Left ventricle myocardium superior (tissue), 1 donor: ENCODE data around the gene FAM209B. TPM values are rescaled to one million over a fixed set of nuclear protein-coding genes. Genes with fewer than 3 reads are reported as not detected.
"Not testable (repeated sequence)": the region's sequence is repeated elsewhere in the genome, so short reads cannot be mapped to it uniquely, and the experiment has no call there.

Source experiments
- ATAC-seq: fragments of 200-7000 bp; cut with Tn5 transposase; one replicate; pipeline ENCODE4 v1.9.1; 2020; ENCODE audit warnings: mild to moderate bottlenecking, moderate library complexity
- DNase-seq: peaks from one replicate; pipeline ENCODE4 v3.0.0-alpha.2; 2020
- intact Hi-C: fragments of 100-400 bp; cut with micrococcal nuclease; formaldehyde crosslinking; loops from one replicate; pipeline ENCODE4 v1.11.0; 2022
- total RNA-seq: library from RNA; stranded (reverse); fragmentation: NEBNext Ultra II Directional; extraction: Animal tissue kit (Norgen Biotek cat#: 25700); gene quantifications from one replicate; pipeline ENCODE4 v1.2.1, GENCODE V29; 2021
- donor health status: DM: no; HTN: yes; CAD: no; lungs with severe emphysema.

The FAM209B gene
- total RNA-seq, 1 donor from 2014 or later, result not detected

DNA sequence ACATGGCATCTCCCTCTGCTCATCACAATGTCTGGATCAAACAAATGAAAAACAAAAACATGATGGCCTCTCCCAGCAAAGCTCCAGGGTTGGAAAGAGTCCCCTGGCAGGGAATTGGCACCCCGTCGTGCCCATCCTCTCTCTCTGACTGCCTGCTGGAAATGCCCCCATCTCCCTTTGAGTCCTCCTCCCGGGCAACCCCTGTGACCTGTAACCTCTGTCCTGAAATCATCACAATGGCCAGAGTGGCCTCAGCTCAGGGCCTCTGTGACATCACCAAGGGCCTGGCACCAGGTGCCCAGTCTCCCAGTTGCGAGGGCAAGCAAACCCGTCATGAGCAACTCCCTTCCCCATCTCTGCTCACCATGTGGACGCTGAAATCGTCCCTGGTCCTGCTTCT is 8.6 kb upstream of the FAM209B start, which contains the start of gene FAM209A:
Gene FAM209A, plus strand, starts transcription at position 301 of the 400 bp plus-strand sequence. Its CDS starts 65 bp downstream, at position 366.
- DNase-seq, ATAC-seq, intact Hi-C loops: not testable (repeated sequence)

DNA sequence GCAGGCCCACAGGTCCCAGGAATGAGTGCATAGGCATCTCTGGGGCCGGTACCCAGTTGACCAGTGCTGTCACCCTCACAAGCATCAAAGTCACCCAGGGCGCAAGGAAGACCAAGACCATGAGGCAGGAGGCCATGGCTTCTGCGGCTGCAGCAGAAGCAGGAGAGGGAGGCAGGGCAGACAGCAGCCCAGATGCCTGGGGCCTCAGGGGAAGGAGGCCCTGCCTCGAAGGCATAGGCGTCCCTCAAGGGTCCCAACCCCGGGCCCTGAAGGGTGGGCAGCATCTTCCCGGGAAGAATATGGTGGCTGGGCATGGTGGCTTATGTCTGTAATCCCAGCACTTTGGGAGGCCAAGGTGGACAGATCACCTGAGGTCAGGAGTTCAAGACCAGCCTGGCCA is 5.5 kb upstream of the FAM209B start:
- intact Hi-C loops, result no loop called here
- ATAC-seq (no peak), DNase-seq (no peak)

DNA sequence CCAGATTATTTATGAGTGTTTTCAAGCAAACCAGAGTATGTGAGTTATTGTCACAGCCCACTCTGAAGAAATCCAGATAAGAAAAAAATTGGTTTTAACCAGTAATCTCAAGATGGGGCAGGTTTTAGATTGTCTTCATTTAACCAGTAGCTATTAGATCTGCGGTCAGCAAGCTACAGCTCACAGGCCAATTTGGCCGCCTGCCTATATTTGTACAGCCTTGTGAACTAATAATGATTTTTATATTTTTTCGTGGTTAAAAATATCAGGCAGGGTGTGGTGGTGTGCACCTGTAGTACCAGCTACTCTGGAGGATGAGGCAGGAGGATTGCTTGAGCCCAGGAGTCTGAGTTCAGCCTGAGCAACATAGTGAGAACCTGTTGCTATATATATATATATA is 5.0 kb downstream of the FAM209B start:
- intact Hi-C loops, result no loop called here
- ATAC-seq, result no peak
- no peak for DNase-seq

DNA sequence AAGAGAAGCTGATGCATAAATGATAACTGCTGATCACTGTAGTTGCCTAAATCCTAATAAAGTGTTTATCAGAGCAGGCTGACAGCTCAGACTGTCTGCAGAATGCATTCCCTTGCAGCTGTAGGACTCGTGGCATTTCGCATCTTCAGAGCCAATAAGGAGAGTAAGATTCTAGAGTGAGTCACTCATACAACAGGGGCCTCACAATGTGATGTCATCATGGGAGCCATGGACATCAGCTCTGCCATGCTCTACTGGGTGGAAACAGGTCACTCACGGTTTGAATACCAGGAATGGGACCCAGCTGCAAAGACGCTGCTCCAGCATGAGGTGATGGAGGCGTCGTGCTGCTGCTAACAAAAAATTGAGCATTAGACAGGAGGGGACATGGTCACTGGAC is 7.4 kb downstream of the FAM209B start:
- intact Hi-C loops, result no loop called here
- DNase-seq (no peak), ATAC-seq (no peak)

DNA sequence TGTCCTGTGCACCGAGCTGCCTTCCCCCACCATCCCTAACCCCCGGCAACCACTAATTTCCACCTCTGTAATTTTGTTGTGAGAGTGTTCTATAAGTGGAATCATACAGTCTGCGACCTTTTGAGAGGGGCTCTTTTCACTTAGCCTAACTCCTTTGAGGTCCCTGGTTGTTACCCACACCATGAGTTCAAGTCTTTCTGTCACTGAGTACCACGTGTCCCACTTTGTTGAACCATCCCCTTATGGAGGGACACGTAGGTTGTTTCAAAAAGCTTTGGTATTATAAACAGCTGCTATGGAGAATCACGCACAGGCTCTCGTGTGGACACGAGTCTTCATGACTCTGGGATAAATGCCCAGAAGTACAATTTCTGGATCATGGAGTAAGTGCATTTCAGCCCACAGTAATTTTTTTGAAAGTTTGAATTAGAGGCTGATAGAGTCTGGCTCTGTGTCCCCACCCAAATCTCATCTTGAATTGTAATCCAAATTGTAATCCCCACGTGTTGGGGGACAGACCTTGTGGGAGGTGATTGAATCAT is 9.5 kb downstream of the FAM209B start:
- no peak for ATAC-seq
- no peak for DNase-seq
- intact Hi-C loops, result no loop called here

DNA sequence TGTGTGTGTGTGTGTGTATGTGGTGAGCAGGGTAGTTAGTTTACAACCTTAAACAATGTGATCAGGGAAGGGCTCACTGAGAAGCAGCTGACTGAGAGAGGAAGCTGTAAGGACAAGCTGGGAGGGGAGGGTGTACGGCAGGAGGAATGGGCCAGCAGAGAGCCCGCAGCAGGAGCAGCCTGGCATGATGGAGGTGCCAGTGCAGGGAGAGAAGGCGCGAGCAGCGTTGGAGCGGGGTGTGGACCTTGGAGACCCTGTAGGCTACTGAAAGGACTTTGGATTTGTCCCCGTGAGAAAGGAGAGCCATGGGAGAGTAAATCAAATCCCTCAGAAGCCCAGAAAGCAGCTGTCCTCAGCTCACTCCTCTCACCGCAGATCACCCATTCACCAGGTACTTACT is 18.5 kb downstream of the FAM209B start:
- no peak for DNase-seq
- intact Hi-C loops, result no loop called here
- ATAC-seq, result no peak

DNA sequence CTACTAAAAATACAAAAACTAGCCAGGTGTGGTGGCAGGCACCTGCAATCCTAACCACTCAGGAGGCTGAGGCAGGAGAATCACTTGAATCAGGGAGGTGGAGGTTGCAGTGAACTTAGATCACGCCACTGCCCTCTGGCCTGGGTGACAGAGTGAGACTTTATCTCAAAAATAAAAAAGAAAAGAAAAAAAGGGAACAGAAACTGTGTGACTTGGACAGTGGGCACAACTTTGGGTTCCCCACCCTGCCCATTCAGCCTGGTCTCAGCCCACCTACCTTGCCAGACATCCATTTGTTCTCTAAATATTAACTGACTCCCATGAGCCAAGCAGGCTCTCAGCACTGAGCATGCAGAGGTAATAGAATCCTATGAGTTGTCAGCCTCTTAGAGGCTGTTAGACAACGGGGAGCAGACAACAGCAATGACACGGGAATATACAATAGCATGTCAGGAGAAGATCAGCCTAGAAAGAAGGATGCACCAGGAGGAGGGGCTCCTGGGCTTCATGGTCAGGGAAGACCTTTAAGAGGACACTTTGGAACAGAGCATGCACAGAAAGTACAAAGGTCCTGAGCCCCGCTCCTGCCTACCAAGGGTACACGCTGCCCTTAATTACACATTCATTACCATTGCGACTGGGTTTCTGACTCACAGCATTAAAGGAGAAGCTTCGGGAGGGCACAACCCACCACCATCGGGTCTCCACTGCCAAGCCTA is 20.0 kb downstream of the FAM209B start:
- no peak for ATAC-seq
- DNase-seq, result no peak
- intact Hi-C loops, result no loop called here

DNA sequence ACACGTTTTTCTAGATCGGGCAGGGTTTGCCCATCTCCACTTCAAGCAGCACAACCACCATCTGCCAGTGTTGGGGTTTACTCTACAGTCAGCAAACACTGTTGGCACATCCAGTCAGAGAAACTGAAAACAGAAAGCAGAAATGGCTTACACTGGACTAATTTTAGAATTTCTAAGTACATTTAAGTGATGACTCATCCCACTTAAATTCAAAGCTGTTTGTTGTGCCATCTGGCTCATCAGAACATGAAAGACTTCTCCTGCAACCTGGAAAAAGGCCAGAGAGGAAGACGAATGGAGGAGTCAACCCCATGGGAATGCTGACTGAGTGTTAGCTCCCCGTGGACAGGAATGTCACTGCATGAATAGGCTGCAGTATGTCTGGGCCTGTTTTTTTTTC is 21.8 kb downstream of the FAM209B start:
- DNase-seq (no peak), ATAC-seq (peak; percentile 94)
- intact Hi-C loops, result no loop called here

DNA sequence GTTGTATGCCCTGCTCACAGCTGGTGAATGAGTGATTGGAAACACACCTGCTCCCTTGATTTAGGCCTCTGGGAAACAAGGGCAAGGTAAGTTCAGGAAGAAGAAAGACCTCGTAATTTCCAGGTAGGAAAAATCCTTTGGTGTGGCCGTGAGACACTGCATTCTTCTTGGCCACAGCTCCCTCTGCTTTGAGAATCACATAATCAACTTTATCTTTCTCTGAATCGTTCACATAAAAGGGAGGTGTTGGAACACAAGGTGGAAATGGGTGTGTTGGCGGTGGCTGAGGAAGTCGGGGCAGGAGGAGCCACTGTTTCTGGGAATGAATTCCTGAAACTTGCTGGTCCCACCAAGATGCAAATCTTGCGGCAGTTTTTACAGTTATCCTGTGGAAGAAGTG is 25.9 kb downstream of the FAM209B start:
- ATAC-seq (peak; percentile 15), DNase-seq (no peak)
- intact Hi-C loops, result no loop called here

DNA sequence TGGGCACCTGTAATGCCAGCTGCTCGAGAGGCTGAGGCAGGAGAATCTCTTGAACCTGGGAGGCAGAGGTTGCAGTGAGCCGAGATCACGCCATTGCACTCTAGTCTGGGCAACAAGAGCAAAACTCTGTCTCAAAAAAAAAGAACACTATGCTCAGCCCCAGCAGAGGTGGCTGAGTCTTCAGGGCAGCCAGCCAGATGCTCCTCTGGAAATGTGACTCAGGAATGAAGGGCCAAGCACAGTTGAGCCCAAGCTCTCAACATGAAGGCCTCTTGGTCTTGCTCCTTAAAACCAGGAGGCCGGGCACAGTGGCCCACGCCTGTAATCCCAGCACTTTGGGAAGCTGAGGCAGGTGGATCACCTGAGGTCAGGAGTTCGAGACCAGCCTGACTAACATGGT is 31.5 kb downstream of the FAM209B start:
- not testable (repeated sequence) for DNase-seq

DNA sequence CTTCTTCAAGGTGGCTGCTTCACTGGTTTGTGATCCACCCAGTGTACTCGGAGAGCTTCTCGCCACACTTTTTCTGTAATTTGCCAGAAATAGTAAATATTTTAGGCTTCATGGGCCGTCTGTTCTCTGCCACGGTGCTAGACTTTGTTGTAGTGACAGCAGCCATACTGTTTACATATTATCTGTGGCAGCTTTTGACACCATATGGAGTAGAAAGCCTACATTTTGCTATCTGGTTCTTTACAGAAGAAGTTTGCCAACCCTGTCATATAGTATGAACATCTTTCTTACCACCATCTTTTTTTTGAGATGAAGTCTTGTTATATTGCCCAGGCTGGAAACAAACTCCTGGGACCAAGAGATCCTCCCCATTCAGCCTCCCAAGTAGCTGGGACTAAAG is 32.5 kb downstream of the FAM209B start:
- ATAC-seq (no peak), DNase-seq (no peak)
- intact Hi-C loops, result no loop called here

More for the DNA sequence above, 31.5 kb downstream of the FAM209B start:
- intact Hi-C loops, ATAC-seq: not testable (repeated sequence)

DNA sequence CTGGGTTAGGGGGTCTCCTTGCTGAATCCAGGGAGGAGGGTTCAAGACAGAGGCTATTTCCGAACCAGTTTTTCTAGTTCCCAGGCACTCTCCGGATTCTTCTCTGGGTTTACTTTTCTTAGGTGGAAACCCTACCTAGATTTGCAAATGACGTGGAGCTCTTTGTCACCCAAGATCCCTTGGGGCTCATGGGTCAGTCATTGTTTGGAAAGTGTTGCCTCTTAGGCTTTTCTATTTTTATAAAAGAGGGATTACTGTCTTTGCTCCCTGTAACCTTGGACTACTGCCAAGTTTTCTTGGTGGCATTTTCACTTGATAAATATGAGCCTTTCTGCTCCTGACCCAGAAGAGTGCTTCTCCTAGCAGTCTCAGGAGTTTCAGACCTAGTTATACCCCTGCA is 33.6 kb downstream of the FAM209B start:
- peak; percentile 54 for ATAC-seq
- intact Hi-C loops, result no loop called here
- DNase-seq, result no peak

DNA sequence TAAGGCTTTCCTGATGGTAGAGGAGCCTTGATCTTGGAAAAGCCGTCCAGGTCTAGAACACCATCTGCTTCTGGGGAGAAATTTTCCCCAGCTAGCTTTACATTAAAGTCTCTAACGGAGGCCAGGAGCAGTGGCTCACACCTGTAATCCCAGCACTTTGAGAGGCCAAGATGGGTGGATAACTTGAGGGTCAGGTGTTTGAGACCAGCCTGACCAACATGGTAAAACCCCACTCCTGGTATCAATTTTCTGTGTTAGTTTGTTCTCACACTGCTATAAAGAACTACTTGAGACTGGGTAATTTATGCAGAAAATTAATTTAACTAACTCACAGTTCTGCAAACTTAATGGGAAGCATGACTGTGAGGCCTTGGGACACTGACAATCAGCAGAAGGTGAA is 37.8 kb downstream of the FAM209B start:
- DNase-seq, result no peak
- intact Hi-C loops, result no loop called here
- no peak for ATAC-seq

DNA sequence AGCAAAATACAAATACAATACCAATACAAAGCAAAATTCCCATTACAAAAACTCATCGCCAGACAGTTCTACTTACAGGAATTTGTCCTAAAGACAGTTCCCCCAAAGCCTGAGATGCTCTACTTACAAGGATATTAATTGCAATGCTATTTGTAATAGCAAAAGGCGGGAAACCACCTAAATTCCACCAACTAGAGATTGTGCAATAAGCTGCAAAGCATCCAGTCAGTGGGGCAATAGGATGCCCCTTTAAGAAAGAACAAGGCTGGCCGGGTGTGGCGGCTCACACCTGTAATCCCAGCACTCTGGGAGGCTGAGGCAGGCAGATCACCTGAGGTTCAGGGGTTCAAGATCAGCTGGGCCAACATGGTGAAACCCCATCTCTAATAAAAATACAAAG is 39.1 kb downstream of the FAM209B start:
- intact Hi-C loops, result no loop called here
- ATAC-seq (no peak), DNase-seq (no peak)

DNA sequence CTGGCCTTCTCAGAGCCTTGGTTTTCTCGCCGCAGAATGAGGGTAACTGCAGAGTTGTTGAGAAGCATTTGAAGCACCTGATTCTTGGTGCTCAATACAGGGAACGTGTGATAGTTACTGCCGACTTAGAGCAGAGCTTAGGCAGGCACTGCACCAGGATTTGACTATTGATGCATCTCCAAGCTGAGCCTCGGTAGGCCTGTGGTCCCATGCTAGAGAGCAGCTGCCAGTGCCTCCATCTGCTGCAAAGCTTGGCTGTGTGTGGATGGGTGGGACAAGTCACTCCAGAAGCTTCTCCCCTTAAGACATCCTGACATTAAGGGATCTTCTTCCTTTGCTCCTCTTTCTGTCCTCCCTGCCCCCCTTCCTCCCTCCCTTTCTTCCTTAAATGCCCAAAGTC is 40.9 kb downstream of the FAM209B start:
- intact Hi-C loops, result no loop called here
- ATAC-seq (no peak), DNase-seq (no peak)

DNA sequence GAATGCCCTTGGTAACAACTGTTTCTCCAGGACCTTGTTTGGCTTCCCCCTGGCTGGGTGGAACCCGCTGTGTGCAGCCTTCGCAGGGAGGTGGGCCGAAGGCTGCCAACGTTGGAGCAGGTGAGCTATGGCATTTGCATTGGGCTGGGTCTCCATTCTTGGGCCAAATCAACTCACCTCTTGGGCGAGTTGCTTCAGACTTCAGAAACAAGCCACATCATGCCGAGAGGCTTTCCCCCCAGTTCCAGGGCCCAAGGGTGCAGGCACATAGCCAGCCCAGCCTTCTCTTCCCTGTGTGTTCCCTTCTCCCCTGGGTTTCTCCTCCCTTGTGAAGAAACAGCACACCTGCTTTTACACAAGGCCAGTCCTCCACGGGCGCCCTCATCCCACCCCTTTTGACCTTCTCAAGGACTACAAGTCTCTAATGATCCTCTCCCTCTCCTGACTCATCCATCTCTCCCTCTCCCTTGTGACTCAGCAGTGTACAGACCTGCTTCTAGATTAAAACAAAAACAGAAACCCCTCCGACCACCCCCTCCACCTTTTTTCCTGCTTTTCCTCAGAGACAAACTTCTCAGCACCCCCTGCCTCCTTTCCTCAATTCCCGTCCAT is 41.6 kb downstream of the FAM209B start:
- DNase-seq (no peak), ATAC-seq (no peak)
- intact Hi-C loops, result no loop called here

DNA sequence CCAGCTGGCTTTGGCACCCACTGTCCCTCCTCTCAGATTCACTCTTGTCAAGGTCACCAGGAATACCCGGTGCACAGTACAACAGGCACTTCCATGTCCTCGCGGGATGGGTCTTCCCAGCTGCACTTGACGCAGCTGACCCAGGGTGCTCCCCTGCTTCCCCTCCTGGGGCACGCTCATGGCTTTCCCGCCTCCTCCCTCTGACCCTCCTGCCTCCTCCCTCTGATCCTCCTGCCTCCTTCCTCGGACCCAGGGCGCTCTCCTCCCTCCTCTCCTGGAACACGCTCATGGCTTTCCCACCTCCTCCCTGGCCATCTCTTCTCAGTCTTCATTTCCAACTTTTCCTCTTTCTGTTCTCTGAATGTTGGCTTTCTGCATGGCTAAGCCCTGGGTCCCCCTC is 42.1 kb downstream of the FAM209B start:
- ATAC-seq (no peak), DNase-seq (no peak)
- intact Hi-C loops, result no loop called here

DNA sequence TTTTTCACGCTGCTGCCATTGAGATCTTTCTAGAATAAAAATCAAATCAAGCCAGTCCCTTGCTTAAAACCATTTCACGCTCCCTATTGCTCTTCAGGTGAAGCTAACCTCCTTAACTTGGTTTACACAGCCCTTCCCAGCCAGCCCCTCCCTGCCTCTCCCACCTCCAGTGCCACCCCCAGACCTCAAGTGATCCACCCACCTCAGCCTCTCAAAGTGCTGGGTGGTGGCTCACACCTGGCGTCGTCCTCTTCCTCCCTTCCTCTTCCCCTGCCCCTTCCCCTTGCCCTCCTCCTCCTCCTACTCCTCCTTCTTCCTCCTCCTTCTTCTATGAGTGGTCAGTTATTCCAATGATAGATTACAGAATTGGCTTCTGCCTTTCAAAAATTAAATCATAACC is 42.9 kb downstream of the FAM209B start:
- no peak for DNase-seq

DNA sequence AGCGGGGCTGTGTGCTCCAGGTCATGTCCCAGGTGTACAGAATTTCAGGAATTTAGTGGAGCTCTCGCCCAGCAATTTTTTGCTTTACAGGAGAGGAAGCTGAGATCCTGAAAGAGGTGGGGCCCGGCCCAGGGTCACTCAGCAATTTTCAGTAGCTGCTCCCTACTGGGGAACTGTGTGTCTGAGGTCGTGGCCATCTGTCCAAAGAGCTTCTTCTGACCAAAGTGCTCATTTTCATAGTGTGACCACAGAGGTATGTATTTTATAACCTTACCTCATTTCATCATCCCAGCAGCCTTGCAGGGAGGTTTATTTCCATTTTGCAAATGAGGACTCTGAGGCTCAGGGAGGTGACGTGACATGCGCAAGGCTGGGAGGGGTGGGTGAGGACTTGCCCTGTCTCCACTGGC is 46.3 kb downstream of the FAM209B start:
- intact Hi-C loops, result no loop called here
- DNase-seq (no peak), ATAC-seq (no peak)

More for the DNA sequence above, 42.9 kb downstream of the FAM209B start:
- ATAC-seq, result no peak
- intact Hi-C loops, result no loop called here

DNA sequence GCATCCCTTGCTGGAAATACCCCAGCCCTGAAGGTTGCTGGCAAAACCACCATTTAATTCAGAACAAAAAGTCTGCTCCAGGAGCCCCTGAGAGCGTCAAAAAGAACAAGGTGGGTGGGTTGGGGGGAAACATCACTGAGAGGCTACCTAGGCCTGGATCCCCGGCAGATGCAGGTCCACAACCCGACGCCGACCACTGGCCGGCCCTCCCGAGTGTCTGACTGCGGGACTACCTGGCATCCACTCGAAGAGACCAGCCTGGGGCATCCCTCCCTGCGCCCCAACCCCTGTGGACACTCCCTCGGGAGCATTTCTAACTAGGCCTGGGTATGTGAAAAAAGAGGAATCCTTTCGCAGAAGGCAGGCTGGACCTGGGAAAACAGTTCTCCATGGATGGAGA is 47.2 kb downstream of the FAM209B start:
- DNase-seq, result no peak
- intact Hi-C loops, result no loop called here
- ATAC-seq, result no peak

DNA sequence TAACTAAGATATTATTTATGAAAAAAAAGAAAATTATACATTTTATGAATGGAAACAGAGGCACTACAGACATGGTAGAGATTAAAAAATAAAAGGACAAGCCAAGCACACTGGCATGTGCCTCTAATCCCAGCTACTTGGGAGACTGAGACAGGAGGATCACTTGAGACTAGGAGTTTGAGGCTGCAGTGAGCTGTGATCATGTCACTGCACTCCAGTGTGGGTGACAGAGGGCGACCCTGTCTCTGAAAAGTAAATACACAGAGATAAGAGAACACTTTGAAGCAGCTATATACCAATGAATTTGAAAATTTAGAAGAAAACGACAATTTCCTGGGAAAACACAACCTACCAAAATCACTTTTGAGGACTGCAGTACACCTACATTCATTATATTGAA is 48.7 kb downstream of the FAM209B start:
- no peak for ATAC-seq
- intact Hi-C loops, result no loop called here
- no peak for DNase-seq
